ENCODE data around the gene SOS1. TPM values are rescaled to one million over a fixed set of nuclear protein-coding genes. Genes with fewer than 3 reads are reported as not detected.

The SOS1 gene
- total and polyA plus RNA-seq, 4 donors, result 4.2 to 16.4 (median 7.2) TPM

GRCh38 chr2:39069890-39070465, 50.9 kb downstream of the SOS1 start:
- Histone ChIP-seq H3K4me1 (ENCODE audit: control insufficient read depth in 4 of 4, insufficient read depth in 4 of 4, low read length in 3 of 4) (peaks cover 0 to 2% (median 0%) of the 10 kb centered on the region in 4 donors), H3K9me3 (ENCODE audit: control insufficient read depth in 4 of 4, low read length in 3 of 4) (no peaks in the 10 kb centered on the region), H3K27me3 (ENCODE audit: control insufficient read depth in 4 of 4, insufficient read depth in 4 of 4, low read length in 3 of 4) (no peaks in the 10 kb centered on the region), H3K36me3 (ENCODE audit: control insufficient read depth in 4 of 4, insufficient read depth in 3 of 4, low read depth in 1 of 4, low read length in 3 of 4) (peaks cover 2 to 5% (median 3%) of the 10 kb centered on the region in 4 donors), H3K27ac (ENCODE audit: low read depth in 1 of 2, low read length in 2 of 2) (no peak overlapping the region), H3K9ac (ENCODE audit: low read depth in 1 of 2, low read length in 2 of 2) (no peak overlapping the region), H3K4me3 (ENCODE audit: low read depth in 1 of 3, low read length in 3 of 3) (no peak overlapping the region)
- WGBS, result 94% methylated on average over 1 of the region's 1 CpG
- TF ChIP-seq YY1 (IDR thresholded peaks at IDR 0.05) (no peak), RXRA (IDR thresholded peaks at IDR 0.05) (no peak), SP1 (IDR thresholded peaks at IDR 0.05) (no peak), EGR1 (IDR thresholded peaks at IDR 0.05; ENCODE audit: low read depth in 2 of 2) (no peak), FOXA1 (IDR thresholded peaks at IDR 0.05) (no peak), CTCF (IDR thresholded peaks at IDR 0.05; ENCODE audit: low read depth, low read length, missing input control) (no peak), FOXA2 (IDR thresholded peaks at IDR 0.05) (no peak), RAD21 (IDR thresholded peaks at IDR 0.05) (no peak), HNF4G (IDR thresholded peaks at IDR 0.05) (no peak), GABPA (IDR thresholded peaks at IDR 0.05 in 1 of 2, conservative IDR thresholded peaks at IDR 0.05 in 1 of 2) (no peak), ZBTB33 (IDR thresholded peaks at IDR 0.05) (no peak), NR2F2 (IDR thresholded peaks at IDR 0.05) (no peak), JUND (IDR thresholded peaks at IDR 0.05) (no peak), HNF4A (conservative IDR thresholded peaks at IDR 0.05) (no peak)
- TF ChIP-seq, protein P1, sequence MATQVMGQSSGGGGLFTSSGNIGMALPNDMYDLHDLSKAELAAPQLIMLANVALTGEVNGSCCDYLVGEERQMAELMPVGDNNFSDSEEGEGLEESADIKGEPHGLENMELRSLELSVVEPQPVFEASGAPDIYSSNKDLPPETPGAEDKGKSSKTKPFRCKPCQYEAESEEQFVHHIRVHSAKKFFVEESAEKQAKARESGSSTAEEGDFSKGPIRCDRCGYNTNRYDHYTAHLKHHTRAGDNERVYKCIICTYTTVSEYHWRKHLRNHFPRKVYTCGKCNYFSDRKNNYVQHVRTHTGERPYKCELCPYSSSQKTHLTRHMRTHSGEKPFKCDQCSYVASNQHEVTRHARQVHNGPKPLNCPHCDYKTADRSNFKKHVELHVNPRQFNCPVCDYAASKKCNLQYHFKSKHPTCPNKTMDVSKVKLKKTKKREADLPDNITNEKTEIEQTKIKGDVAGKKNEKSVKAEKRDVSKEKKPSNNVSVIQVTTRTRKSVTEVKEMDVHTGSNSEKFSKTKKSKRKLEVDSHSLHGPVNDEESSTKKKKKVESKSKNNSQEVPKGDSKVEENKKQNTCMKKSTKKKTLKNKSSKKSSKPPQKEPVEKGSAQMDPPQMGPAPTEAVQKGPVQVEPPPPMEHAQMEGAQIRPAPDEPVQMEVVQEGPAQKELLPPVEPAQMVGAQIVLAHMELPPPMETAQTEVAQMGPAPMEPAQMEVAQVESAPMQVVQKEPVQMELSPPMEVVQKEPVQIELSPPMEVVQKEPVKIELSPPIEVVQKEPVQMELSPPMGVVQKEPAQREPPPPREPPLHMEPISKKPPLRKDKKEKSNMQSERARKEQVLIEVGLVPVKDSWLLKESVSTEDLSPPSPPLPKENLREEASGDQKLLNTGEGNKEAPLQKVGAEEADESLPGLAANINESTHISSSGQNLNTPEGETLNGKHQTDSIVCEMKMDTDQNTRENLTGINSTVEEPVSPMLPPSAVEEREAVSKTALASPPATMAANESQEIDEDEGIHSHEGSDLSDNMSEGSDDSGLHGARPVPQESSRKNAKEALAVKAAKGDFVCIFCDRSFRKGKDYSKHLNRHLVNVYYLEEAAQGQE (IDR thresholded peaks at IDR 0.05), result no peak
- TF ChIP-seq, protein P2, sequence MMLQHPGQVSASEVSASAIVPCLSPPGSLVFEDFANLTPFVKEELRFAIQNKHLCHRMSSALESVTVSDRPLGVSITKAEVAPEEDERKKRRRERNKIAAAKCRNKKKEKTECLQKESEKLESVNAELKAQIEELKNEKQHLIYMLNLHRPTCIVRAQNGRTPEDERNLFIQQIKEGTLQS (IDR thresholded peaks at IDR 0.05), result no peak
- TF ChIP-seq, protein P3, sequence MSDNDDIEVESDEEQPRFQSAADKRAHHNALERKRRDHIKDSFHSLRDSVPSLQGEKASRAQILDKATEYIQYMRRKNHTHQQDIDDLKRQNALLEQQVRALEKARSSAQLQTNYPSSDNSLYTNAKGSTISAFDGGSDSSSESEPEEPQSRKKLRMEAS (IDR thresholded peaks at IDR 0.05), result no peak
- DNase-seq (ENCODE audit: low spot score), result no peak
